Duodenal mucosa (tissue), 2 donors: ENCODE data around the gene AFF2.
"Not testable (repeated sequence)": the region's sequence is repeated elsewhere in the genome, so short reads cannot be mapped to it uniquely, and the experiment has no call there.

Source experiments
- H3K27ac ChIP-seq: one replicate; pipeline ENCODE4 v1.7.0; 2013; ENCODE audit warnings: low read depth, low read length
- H3K27me3 ChIP-seq, 2 donors: one replicate each; pipeline ENCODE4 v1.7.0; 2013; ENCODE audit warnings: low read length in 2 of 2, control low read depth in 1 of 2; ENCODE audit not compliant: insufficient read depth in 2 of 2, control insufficient read depth in 1 of 2
- H3K36me3 ChIP-seq, 2 donors: one replicate each; pipeline ENCODE4 v1.7.0; 2013; ENCODE audit warnings: low read length in 2 of 2, control low read depth in 1 of 2; ENCODE audit not compliant: insufficient read depth in 2 of 2, control insufficient read depth in 1 of 2
- H3K4me1 ChIP-seq, 2 donors: one replicate each; pipeline ENCODE4 v1.7.0; 2013; ENCODE audit warnings: low read length in 2 of 2, control low read depth in 1 of 2; ENCODE audit not compliant: insufficient read depth in 2 of 2, control insufficient read depth in 1 of 2
- H3K4me3 ChIP-seq, 2 donors: one replicate each; pipeline ENCODE4 v1.7.0; 2013; ENCODE audit warnings: low read length in 2 of 2, low read depth in 1 of 2
- H3K9ac ChIP-seq, 2 donors: one replicate each; pipeline ENCODE4 v1.7.0; 2013; ENCODE audit warnings: low read length in 2 of 2, low read depth in 1 of 2
- H3K9me3 ChIP-seq, 2 donors: one replicate each; pipeline ENCODE4 v1.7.0; 2013; ENCODE audit warnings: low read length in 2 of 2, control low read depth in 1 of 2; ENCODE audit not compliant: control insufficient read depth in 1 of 2

AFF2 gene

DNA sequence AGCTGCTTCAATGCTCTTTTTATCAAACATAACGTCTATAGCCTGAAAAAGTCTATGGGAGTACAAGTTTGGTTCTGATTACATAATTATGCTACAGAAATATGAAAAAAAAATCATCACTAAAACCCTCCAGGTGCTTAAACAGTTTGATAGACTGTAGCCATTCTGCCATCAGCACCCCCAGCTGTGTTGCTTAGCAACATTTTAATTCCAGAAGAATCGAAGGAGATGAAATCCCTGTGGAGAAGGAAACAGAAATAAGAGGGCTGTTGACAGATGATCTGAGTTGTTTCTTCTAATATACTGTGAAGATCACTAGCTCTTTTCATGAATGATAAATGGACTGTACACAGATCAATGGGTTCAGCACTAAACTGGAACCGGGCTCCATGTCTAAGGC lies 402.8 kb downstream of the AFF2 start:
- H3K27me3 ChIP-seq: no peaks in the 10 kb centered on the region
- H3K36me3 ChIP-seq: no peaks in the 10 kb centered on the region
- H3K9ac ChIP-seq: no peak overlapping the region
- no peaks in the 10 kb centered on the region for H3K4me1 ChIP-seq
- no peaks in the 10 kb centered on the region for H3K9me3 ChIP-seq
- no peak overlapping the region for H3K4me3 ChIP-seq
- H3K27ac ChIP-seq: no peak overlapping the region

DNA sequence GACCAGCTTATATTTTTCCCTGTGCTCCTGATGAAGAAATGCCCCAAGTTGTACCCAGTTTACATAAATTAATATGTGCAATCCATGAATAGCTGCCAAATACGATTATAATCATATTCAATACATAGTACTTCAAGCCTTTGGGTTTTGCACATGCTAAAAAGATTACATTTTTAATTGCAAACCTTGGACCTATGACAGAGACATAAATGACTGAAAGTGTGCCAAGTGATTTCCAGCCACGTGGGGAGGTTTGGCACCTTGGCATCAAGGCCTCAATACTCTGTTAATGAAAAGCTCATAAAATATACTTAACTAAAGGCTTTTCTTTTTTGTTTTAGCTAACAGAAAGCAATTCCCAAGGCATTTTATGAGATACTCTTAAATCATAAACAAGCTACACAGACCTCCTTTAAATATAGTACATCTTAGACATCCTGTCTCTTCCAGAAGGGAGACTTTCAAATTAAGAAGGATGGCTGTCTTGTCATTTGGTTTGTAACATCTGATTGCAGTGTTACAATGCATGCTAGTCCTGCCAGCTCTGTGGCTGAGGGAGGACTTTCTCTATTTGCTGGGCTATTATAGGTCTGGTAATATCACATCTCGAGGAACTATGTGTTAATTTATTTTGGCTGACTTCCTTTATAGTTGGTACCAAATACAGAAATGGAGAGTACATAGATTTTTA lies 404.1 kb downstream of the AFF2 start:
- Histone ChIP-seq H3K9me3 (no peaks in the 10 kb centered on the region), H3K36me3 (no peaks in the 10 kb centered on the region), H3K27me3 (no peaks in the 10 kb centered on the region), H3K4me1 (no peaks in the 10 kb centered on the region), H3K4me3 (no peak overlapping the region), H3K9ac (no peak overlapping the region), H3K27ac (no peak overlapping the region)

DNA sequence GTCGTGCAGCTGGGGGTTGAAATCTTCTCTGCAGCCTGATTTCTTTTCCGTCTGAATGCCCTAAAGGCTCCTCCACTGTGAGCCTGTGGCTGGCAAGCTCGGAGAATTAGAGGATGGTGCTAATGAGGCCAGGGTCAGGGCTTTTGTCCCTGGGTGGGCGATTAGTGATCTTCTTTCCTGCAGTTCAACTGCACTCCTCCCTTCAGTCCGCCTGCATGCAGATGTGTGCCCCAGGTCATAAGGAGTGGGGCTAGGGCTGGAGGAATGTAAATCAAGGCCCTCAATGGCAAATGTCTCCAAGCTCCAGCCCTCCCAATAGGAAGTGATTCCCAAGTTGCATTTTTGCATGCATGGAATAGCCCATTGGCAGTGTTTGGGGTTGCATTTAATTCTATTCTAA lies 405.0 kb downstream of the AFF2 start:
- no peak overlapping the region for H3K4me3 ChIP-seq
- no peaks in the 10 kb centered on the region for H3K4me1 ChIP-seq
- no peaks in the 10 kb centered on the region for H3K27me3 ChIP-seq
- no peak overlapping the region for H3K27ac ChIP-seq
- H3K9me3 ChIP-seq: no peaks in the 10 kb centered on the region
- no peak overlapping the region for H3K9ac ChIP-seq
- no peaks in the 10 kb centered on the region for H3K36me3 ChIP-seq

DNA sequence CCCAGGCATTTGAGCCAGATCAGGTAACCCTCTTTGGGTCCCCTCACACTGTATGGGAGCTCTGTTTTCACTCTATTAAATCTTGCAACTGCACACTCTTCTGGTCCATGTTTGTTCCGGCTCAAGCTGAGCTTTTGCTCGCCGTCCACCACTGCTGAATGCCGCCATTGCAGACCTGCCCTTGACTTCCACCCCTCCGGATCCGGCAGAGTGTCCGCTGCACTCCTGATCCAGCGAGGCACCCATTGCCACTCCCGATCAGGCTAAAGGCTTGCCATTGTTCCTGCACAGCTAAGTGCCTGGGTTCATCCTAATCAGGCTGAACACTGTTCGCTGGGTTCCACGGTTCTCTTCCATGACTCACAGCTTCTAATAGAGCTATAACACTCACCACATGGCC lies 406.2 kb downstream of the AFF2 start:
- not testable (repeated sequence) for H3K27me3 ChIP-seq, H3K36me3 ChIP-seq, H3K9me3 ChIP-seq, H3K4me3 ChIP-seq, H3K4me1 ChIP-seq, H3K9ac ChIP-seq, H3K27ac ChIP-seq

DNA sequence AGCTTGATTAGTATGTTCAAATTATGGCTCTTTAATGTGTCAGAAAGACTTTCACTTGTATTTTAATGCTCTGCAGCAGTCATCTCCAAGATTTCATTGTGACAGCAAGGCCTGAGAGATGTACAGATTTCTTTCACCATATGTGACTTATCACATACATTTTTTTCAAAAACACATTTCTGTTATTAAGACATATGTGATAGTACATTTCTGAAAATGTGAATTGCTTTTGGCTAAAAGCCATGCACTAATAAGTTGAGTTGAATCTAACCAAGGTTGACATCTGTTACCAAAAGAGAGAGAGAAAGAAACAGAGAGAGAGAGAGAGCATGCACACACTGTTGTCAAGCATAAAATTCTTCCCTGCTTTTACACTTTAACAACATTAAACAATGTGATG lies 409.3 kb downstream of the AFF2 start:
- no peak overlapping the region for H3K9ac ChIP-seq
- no peaks in the 10 kb centered on the region for H3K9me3 ChIP-seq
- H3K27me3 ChIP-seq: no peaks in the 10 kb centered on the region
- H3K27ac ChIP-seq: no peak overlapping the region
- no peaks in the 10 kb centered on the region for H3K4me1 ChIP-seq
- H3K36me3 ChIP-seq: no peaks in the 10 kb centered on the region
- H3K4me3 ChIP-seq: no peak overlapping the region

DNA sequence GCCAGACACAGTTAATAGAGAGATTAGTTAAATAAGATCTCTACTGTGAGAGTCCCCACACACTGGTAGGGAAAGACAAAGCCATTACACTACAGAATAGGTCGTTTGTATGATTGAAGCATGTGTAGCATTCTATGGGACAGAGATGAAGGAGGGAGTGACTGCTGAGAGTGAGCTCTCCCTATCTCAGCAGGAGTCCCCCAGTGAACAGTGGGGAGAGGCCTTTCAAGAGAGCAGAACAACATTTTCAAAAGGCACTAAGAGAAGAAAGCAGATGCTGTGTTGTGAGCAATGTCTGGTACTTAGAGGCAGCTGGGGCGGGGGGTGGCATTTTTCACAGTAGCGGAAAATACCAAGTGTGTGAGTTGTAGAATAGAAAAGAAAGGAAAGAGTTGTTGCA lies 413.6 kb downstream of the AFF2 start:
- Histone ChIP-seq H3K9me3 (no peaks in the 10 kb centered on the region), H3K36me3 (no peaks in the 10 kb centered on the region), H3K27ac (no peak overlapping the region), H3K4me1 (no peaks in the 10 kb centered on the region), H3K4me3 (no peak overlapping the region), H3K9ac (no peak overlapping the region), H3K27me3 (no peaks in the 10 kb centered on the region)

DNA sequence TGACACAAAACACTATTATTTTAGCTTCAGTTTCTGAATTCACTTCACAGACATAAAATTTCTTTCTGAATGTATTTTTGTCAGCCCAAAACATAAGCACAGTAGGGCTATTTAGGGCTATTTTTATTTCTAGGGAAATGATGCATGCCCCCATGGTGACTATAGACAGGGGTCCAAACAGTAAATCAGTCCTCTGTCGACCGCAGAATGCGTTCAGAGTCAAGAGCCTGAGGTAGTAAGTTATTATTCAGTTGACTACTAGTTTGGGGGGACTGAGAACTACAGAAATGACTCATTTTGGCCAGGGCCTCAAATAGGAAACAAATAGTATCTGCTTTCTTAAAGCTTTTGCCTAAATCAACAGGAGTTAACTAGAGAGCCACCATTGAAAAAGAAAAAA lies 414.4 kb downstream of the AFF2 start:
- Histone ChIP-seq H3K4me1 (no peaks in the 10 kb centered on the region), H3K27ac (no peak overlapping the region), H3K27me3 (no peaks in the 10 kb centered on the region), H3K9ac (no peak overlapping the region), H3K9me3 (no peaks in the 10 kb centered on the region), H3K36me3 (no peaks in the 10 kb centered on the region), H3K4me3 (no peak overlapping the region)

DNA sequence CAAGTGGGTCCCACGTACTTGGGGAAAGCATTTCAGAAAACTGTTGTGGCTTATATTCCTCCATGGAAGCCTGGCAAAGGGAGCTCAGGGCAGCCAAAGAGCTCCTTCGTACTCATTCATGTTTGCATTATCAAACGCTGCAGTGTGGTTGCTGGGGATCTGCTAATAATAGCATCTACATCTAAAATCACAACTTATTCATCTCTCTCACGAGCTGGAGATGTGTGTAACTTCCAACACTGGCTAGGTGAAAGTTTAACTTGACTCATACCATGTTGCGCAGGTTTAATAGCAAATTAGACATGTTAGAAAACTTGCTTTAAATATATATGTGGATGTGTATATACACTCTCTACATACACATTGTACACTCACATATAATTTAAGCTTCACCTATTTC lies 415.1 kb downstream of the AFF2 start:
- Histone ChIP-seq H3K4me1 (no peaks in the 10 kb centered on the region), H3K36me3 (no peaks in the 10 kb centered on the region), H3K9ac (no peak overlapping the region), H3K27ac (no peak overlapping the region), H3K9me3 (no peaks in the 10 kb centered on the region), H3K27me3 (no peaks in the 10 kb centered on the region), H3K4me3 (no peak overlapping the region)

DNA sequence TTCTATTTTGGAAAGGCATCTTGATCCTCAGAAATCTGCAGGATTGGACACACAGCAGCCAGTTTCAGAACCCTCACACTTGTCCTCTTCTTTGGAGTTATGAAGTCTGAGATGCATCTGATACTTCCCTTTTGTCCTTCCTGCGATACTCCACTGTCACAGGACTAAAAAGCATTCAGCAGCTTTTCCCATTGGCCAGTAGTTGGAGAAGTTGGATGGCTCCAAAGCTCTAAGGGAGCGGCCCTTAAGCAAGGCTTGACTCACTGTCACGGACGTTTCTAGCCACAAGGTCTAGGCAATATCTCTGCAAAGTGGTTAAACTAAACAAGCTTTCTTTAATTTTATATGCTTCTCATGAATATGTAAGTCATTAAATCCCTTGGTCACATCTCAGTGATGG lies 417.0 kb downstream of the AFF2 start:
- Histone ChIP-seq H3K4me3 (no peak overlapping the region), H3K4me1 (no peaks in the 10 kb centered on the region), H3K9me3 (no peaks in the 10 kb centered on the region), H3K27me3 (no peaks in the 10 kb centered on the region), H3K9ac (no peak overlapping the region), H3K36me3 (no peaks in the 10 kb centered on the region), H3K27ac (no peak overlapping the region)

DNA sequence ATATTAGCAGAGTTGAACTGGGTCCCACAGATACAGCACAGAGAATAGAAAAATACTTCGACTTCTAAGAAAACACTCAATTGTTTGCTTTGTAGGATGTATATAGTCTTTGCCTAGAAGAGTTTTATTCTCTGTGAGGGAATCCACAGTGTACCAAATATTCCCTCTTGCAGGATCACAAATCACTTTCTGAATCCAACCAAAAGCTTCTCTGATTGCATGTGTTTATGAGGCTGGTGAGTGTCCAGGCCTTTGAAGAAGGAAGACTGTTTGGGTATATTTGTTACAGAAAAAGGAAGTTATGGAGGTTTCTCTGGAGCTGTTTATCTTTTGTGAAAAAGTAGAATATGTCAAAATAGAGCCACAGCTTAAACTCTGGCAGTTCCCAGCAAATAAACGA lies 423.2 kb downstream of the AFF2 start:
- H3K36me3 ChIP-seq: no peaks in the 10 kb centered on the region
- H3K4me1 ChIP-seq: no peaks in the 10 kb centered on the region
- H3K27ac ChIP-seq: no peak overlapping the region
- no peaks in the 10 kb centered on the region for H3K9me3 ChIP-seq
- H3K9ac ChIP-seq: no peak overlapping the region
- no peaks in the 10 kb centered on the region for H3K27me3 ChIP-seq
- H3K4me3 ChIP-seq: no peak overlapping the region

DNA sequence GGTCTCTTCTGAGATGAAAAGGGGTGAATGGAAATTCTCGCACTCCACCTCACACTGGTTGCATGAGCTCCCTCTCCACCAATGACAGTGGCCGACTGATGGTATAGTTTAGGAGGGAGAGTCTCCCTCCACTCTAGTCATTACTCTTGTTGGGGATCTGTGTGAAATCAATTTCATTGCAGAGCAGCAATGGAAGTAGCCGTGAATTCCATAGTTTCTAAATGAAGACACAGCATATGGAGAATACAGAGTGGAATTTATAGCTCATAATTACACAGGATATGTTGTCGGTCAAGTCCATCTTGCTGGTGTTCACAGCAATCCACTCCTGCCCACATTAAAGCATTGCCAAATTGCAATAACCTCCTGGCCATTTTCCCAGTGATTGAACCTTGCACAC lies 426.0 kb downstream of the AFF2 start:
- H3K9ac ChIP-seq: no peak overlapping the region
- no peak overlapping the region for H3K4me3 ChIP-seq

More for the DNA sequence above, 426.0 kb downstream of the AFF2 start:
- Histone ChIP-seq H3K4me1 (no peaks in the 10 kb centered on the region), H3K9me3 (no peaks in the 10 kb centered on the region), H3K27me3 (no peaks in the 10 kb centered on the region), H3K27ac (no peak overlapping the region), H3K36me3 (no peaks in the 10 kb centered on the region)
